VCaP (cell line): ENCODE measurements around the gene ARMC2.

Source experiments
- H3K27ac ChIP-seq: fragments of 450-650 bp; 2 replicates; pipeline ENCODE4 v1.5.1; 2017
- TF ChIP-seq, protein P1 (sequence below): fragments of 450-650 bp; conservative IDR thresholded peaks from 2 replicates; pipeline ENCODE4 v1.5.1; 2017; ENCODE audit warnings: mild to moderate bottlenecking, moderate library complexity

The ARMC2 gene, protein sequence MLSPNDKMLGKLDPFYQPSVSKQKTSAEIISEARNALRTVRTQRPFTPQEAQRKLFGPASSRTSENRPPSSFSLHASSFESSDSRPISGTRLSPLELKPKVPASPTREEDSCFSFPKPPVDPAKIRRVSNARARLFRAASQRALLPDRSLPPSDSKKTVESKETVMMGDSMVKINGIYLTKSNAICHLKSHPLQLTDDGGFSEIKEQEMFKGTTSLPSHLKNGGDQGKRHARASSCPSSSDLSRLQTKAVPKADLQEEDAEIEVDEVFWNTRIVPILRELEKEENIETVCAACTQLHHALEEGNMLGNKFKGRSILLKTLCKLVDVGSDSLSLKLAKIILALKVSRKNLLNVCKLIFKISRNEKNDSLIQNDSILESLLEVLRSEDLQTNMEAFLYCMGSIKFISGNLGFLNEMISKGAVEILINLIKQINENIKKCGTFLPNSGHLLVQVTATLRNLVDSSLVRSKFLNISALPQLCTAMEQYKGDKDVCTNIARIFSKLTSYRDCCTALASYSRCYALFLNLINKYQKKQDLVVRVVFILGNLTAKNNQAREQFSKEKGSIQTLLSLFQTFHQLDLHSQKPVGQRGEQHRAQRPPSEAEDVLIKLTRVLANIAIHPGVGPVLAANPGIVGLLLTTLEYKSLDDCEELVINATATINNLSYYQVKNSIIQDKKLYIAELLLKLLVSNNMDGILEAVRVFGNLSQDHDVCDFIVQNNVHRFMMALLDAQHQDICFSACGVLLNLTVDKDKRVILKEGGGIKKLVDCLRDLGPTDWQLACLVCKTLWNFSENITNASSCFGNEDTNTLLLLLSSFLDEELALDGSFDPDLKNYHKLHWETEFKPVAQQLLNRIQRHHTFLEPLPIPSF

DNA sequence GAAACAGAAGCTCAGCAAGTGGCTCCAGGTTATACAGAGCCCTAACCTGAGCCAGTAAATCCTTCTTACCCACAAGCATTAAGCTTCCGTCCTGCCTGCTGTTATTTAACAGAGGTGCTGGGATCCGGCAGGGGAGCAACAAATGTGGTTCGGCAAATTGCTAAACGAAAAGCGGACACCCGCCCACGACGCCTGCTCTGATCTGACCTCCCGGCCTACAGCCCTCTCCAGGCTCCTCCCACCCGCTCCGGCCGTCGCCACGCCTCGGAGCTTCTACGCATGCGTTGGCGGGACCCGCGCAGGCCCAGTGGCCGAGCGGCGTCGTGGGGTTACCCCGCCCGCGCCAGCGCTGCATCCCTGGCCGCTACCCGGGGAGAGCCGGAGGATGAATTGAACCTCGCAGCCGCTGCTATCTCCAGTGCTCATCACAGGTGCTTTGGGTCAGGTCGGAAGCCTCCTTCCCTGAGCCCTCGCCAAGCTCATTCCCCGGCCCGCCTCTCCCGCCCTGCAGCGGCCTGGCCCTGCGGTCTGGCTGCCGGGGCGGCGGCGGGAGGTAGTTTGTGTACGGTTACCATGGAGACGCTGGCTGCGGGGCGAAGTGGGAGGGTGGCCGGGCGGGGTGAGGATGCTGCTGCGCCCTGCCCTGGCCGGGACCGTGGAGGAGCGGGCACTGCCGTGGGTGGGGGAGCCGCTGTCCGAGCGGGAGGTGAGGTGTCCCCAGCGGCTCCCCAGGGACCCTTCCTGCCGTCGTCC lies at the start of gene ARMC2:
ARMC2 (plus strand) TSS at position 307 of the 753 bp plus-strand sequence. CDS start 5,846 bp downstream, outside the sequence.
- peak within 1 kb of the TSS; percentile 79 for H3K27ac ChIP-seq
- TF ChIP-seq, protein P1, sequence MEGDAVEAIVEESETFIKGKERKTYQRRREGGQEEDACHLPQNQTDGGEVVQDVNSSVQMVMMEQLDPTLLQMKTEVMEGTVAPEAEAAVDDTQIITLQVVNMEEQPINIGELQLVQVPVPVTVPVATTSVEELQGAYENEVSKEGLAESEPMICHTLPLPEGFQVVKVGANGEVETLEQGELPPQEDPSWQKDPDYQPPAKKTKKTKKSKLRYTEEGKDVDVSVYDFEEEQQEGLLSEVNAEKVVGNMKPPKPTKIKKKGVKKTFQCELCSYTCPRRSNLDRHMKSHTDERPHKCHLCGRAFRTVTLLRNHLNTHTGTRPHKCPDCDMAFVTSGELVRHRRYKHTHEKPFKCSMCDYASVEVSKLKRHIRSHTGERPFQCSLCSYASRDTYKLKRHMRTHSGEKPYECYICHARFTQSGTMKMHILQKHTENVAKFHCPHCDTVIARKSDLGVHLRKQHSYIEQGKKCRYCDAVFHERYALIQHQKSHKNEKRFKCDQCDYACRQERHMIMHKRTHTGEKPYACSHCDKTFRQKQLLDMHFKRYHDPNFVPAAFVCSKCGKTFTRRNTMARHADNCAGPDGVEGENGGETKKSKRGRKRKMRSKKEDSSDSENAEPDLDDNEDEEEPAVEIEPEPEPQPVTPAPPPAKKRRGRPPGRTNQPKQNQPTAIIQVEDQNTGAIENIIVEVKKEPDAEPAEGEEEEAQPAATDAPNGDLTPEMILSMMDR, result no peak

DNA sequence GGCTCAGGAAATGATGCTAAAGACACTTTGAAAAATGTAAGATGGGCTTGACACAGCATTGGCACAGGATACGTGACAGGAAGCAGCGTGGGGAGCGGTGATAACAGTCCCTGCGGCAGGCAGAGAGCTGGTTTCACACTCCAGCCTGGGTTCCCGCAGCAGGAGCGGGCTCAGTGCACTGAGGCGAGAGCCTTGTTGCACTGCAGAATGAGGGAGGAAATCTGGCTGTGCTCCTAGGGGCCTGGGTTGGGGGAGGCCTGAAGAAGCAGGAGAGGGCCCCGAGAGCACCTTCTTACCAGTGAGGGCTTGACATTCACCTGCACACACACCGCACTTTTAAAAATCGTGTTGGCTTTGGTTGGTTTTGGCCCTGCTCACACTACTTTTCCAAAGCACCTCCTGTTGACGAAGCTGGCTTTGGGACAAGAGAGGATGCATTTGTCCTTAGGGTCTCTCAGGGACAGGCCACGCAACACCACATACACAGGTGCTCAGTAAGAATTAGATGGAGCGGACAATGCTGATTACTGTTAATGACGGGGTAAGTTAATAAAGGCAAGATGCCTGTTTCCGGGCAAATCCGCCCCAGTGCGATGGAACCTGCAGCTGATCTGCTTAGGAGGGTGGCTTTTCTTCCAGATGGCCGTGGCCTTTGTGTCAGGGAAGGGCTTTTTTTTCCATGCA lies 49.4 kb upstream of the ARMC2 start:
- H3K27ac ChIP-seq, result peak overlapping the region; percentile 97
- TF ChIP-seq, protein P1, result no peak

DNA sequence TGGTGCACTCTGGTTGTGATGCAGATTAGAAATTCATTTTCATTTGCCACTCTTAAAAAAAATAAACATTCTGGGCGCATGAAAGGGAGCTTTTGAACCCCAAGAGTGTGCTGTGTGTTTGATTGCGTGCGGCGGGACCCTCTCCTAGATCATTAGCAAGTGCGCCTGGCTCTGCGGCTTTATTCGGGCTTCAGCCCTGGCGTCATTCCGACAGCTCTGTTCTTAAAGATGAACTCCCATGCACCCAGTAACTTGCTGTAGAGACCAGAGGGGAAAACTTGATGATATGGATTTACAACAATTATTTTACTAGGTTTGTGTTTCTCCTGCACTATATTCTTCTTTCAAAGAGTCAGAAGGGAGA lies 48.9 kb upstream of the ARMC2 start:
- TF ChIP-seq, protein P1, result no peak
- peak overlapping the region; percentile 97 for H3K27ac ChIP-seq

DNA sequence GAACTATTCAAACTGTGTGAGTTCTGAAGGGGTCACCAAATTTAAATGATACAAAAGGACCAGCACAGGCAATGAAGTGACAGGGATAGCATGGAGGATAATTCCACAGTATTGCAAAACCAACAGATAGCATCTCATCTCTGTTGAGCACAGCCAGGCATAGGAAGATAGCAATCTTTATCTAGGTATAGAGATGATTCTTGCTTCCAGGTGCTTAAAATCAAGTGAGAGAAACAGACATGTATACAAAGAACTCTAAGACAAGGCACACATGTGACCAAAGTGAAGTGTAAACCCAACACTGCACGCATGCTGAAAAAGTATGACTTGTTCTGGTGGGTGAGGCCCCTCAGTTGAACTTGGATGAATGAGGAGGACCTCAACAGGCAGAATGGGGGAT lies 48.4 kb upstream of the ARMC2 start:
- peak overlapping the region; percentile 97 for H3K27ac ChIP-seq
- TF ChIP-seq, protein P1, result no peak

DNA sequence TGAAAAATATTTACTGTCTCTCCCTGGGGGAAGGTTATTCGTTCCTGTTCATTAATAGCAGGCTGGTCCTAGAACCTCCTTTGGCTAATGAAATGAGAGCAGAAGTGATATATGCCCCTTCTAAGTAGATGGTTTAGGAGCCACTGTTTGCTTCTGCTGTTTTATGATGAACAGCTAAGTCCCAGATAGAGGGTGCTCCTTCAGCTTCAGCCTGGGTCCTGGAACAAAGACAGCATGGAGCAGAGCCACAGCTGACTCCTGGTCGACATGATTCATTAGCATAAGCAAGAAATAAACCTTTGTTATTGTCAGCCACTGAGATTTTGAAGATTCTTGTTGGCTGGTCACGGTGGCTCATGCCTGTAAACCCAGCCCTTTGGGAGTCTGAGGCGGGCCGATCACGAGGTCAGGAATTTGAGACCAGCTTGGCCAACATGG lies 47.8 kb upstream of the ARMC2 start:
- TF ChIP-seq, protein P1, result no peak
- H3K27ac ChIP-seq, result peak overlapping the region; percentile 97

DNA sequence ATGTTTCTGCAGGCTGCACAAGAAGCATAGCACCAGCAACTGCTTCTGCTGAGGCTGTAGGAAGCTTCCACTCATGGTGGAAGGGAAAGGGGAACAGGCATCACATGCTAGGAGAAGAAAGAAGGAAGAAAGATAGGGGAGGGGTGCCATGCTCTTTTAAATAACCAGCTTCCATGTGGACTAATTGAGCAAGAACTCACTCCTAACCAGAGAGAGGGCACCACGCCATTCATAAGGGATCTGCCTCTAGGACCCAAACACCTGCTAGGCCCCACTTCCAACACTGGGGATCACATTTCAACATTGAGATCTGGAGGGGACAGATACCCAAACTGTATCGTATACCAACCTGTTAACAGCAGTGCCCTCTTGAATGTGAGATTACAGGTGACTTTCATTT lies 46.9 kb upstream of the ARMC2 start:
- TF ChIP-seq, protein P1, result no peak

More for the DNA sequence above, 46.9 kb upstream of the ARMC2 start:
- H3K27ac ChIP-seq, result peak overlapping the region; percentile 97
